ENCODE data around the gene IQCK.

IQCK gene

GRCh38 chr16:19722269-19722952 is 4.3 kb downstream of the IQCK start:
- DNase-seq: no peak

- no peak for DNase-seq
Observed at GRCh38 chr16:19722981-19723380, 4.9 kb downstream of the IQCK start.

GRCh38 chr16:19728636-19728965 is 10.5 kb downstream of the IQCK start:
- no peak for DNase-seq

GRCh38 chr16:19733551-19733950 is 15.5 kb downstream of the IQCK start:
- no peak for DNase-seq

- no peak for DNase-seq
Observed at GRCh38 chr16:19735074-19735867, 17.2 kb downstream of the IQCK start.

GRCh38 chr16:19737306-19738038 is 19.4 kb downstream of the IQCK start:
- DNase-seq: no peak

- DNase-seq: no peak
Observed at GRCh38 chr16:19741354-19741753, 23.3 kb downstream of the IQCK start.

- no peak for DNase-seq
Observed at GRCh38 chr16:19743816-19744159, 25.7 kb downstream of the IQCK start.

- DNase-seq: no peak
Observed at GRCh38 chr16:19744670-19745069, 26.6 kb downstream of the IQCK start.

- no peak for DNase-seq
Observed at GRCh38 chr16:19745286-19746010, 27.4 kb downstream of the IQCK start.

- no peak for DNase-seq
Observed at GRCh38 chr16:19746561-19746960, 28.5 kb downstream of the IQCK start.

- DNase-seq: no peak
Observed at GRCh38 chr16:19748389-19749168, 30.5 kb downstream of the IQCK start.

- DNase-seq: no peak
Observed at GRCh38 chr16:19749571-19750080, 31.6 kb downstream of the IQCK start.

GRCh38 chr16:19751478-19752385 is 33.7 kb downstream of the IQCK start:
- no peak for DNase-seq

- DNase-seq: no peak
Observed at GRCh38 chr16:19753815-19754643, 36.0 kb downstream of the IQCK start.

GRCh38 chr16:19754644-19755036 is 36.6 kb downstream of the IQCK start:
- no peak for DNase-seq

GRCh38 chr16:19755268-19755667 is 37.2 kb downstream of the IQCK start:
- DNase-seq: no peak

GRCh38 chr16:19757026-19757425 is 39.0 kb downstream of the IQCK start:
- no peak for DNase-seq

GRCh38 chr16:19757762-19758595 is 39.9 kb downstream of the IQCK start:
- no peak for DNase-seq
